NCI-H748 (cell line): ENCODE results near the gene CHCHD3.

Experiments
- DNase-seq: peaks from one replicate; lab custom pipeline; 2025; ENCODE audit not compliant: unreplicated experiment; lab: John Stamatoyannopoulos, UW

Gene CHCHD3

DNA sequence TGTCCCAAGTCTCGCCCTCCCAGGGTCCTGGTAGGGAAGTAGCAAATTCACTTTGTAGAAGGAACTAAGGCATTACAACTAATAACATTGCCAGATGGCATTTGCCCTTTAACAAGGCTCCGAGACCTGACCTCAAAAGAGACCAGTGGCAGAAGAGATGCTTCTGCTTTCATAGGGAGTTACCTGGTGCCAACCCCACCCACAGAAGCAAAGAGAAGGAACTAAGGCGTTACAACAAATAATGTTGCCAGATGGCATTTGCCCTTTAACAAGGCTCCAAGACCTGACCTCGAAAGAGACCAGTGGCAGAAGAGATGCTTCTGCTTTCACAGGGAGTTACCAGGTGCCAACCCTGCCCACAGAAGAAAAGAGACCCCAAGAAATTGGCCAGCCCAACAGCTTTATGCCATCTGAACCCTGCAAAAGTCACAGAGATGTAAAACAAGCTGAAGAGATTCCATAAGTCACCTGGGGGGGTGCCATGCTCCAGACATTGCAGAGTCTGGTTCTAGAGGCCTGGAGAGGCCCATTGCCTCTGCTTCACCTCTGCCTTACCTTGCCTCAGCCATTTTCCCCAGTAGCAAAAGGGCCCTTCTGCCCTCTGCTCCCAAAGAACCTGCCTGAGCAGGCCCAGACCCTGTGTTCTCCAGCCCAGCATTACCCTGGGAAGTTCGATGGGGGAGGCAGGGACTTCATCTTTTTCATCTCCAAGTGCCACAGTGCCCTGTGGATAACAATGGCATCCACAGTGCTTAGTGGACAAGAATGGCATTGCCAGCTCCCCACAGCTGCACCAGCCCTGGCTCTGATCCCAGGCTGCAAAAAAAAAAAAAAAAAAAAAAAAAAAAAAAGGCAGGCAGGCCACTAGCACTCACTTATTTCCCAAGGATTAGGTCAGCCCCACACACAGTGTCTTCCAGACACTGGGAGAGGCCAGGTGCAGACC, 326.1 kb downstream of the CHCHD3 start:
- no peak for DNase-seq

DNA sequence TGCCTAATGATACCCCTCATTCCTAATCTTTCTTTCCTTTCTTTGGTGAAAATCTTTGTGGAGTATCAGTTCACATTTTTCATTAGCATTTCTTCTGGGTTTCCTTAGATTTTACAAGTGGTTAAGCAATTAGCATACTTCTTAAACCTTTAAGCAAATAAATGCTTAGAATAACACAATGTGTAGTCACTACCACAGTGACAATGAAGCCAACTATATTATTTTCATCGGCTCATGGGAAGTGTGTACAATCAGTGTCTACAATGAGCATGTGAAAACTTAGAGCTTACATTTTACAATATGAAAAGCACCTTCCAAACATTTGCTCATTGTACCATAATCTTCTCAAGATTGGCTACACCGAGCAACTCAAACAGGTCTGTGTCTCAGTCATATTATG, 329.5 kb downstream of the CHCHD3 start:
- DNase-seq: no peak

- no peak for DNase-seq
Observed at GRCh38 chr7:132751244-132751647, 330.6 kb downstream of the CHCHD3 start.

- no peak for DNase-seq
Observed at GRCh38 chr7:132750530-132751217, 331.2 kb downstream of the CHCHD3 start.

- DNase-seq: no peak
Observed at GRCh38 chr7:132750096-132750495, 331.8 kb downstream of the CHCHD3 start.

DNA sequence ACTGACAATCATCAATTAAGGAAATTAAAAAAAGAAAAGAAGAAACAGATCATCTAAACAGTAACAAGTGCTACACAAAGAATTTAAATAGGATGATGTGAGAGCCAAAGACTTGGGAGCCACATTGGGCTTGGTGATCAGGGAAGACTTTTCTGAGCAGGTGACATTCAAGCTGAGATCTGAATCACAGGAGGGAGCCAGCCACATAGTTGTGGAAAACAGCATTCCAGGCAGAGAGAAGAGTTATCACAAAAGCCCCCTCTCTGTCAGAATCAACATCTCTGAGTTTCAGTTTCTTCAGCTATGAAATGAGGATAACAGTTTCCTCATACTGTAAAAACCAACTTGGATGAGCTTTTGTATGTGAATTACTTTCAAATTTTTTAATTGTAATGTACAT, 336.4 kb downstream of the CHCHD3 start:
- DNase-seq: no peak

DNA sequence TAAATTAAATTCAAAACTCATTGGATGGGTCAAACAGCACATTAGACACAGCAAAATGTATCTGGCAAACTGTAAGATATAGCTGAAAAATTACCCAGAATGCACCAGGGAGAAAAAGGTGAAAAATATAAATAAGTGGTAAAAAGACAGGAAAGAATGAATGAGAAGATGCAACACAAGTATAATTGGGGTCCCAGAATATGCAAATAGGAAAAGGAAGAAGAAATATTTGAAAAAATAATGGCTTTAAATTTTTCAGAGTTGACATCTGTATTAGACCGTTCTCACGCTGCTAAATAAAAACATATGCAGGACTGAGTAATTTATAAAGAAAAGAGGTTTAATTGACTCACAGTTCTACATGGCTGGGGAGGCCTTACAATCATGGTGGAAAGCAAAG, 337.9 kb downstream of the CHCHD3 start:
- DNase-seq: no peak

DNA sequence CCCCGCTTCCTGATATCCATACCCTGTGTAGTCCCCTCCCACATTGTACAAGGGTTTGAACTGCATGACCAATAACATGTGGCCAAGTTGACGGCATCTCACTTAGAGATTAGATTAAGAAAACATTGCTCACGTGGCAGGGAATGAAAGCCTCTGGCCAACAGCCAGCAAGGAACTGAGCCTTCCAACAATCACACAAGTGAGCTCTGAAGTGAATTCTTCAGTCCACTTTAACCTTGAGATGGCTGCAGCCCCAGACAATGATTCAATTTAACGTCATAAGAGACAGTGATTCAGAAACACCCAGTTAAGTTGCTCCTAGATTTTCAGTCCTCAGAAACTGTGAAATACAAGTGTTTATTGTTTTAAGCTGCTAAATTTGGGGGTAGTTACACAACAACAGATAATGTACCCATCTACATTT, 339.7 kb downstream of the CHCHD3 start:
- no peak for DNase-seq

DNA sequence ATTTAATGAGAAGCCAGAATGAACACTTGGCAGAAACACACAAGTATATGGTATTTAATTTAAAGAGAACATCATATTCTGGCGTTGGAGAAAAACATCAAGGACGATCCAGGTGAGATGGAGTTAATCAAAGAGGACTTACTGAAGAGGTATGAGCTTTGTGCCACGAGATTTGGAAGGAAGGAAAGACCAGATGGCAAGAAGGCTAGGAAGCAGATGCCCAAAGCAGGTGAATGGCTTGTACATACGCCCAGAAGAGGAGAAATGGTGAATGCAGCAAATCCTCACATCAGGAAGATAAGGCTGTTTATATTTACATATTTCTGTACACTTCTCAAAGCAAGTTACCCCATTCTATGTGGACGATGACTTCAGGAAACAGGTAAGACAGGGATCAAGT, 341.7 kb downstream of the CHCHD3 start:
- no peak for DNase-seq

- DNase-seq: no peak
Observed at GRCh38 chr7:132739271-132739955, 342.5 kb downstream of the CHCHD3 start.

DNA sequence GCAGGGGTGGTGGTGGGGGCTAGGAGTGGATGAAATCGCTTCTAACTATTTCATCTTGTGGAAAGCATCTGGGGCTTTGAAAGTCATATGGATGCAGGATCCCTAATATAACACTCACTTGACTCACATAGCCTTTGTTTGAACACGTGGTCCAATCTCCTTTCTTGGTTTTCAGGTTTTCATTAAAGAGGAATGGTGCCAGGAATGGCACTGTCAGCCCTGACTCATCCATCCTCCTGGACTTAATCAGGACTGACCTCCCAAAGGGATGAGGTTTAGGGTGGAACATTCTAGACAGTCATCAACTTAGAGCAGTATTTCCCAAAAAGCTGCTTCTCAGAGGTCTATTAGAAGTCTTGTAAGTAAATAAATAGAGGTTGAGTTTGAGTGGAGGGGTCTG, 343.6 kb downstream of the CHCHD3 start:
- DNase-seq: no peak

DNA sequence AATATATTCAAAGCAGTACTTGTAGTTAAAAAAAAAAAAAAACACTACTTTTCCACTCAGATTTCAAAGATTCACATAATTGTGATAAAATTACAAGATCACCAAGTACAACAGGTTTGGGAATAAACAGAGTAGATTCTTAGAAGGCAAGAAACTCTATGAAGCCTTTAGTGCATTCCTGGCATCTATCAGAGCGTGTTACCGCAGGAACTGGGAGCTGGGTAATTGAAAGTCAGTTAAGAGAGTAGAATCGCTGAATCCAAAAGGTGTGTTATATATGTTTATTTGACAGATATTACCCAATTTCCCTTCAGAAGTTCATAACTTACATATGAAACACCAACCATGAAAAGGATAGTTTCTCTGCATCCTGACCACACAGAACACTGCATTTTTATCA, 346.4 kb downstream of the CHCHD3 start:
- DNase-seq: no peak
